CD14-positive monocyte (primary cell): Measurements from ENCODE around the gene B4GALT4. TPM values are rescaled to one million over a fixed set of nuclear protein-coding genes. Genes with fewer than 3 reads are reported as not detected.

Source experiments
- DNase-seq, 3 donors: peaks; one replicate each; pipeline ENCODE4 v3.0.0-alpha.2; 2011 to 2022
- H2AFZ ChIP-seq: 2 replicates; pipeline ENCODE4 v1.6.0; 2012; ENCODE audit warnings: mild to moderate bottlenecking, low read depth, low read length, inconsistent platforms; ENCODE audit not compliant: insufficient read depth, poor library complexity, severe bottlenecking
- H3K27ac ChIP-seq, 2 donors: 1 replicate in 1 of 2; 2 replicates in 1 of 2; pipeline ENCODE4 v1.5.1; 2012 to 2013; ENCODE audit warnings: low read length in 2 of 2, control low read depth in 1 of 2, inconsistent platforms in 1 of 2, low read depth in 1 of 2, mild to moderate bottlenecking in 1 of 2
- H3K27me3 ChIP-seq, 2 donors: one replicate each; pipeline versions ENCODE4 v1.6.0 to v1.6.1; 2011 to 2013; ENCODE audit warnings: low read length in 2 of 2; ENCODE audit not compliant: control insufficient read depth in 2 of 2, insufficient read depth in 2 of 2
- H3K36me3 ChIP-seq, 2 donors: replicated peaks in 1 of 2; 1 replicate in 1 of 2; 2 replicates in 1 of 2; pipeline versions ENCODE4 v1.5.1 to v1.6.1; 2012 to 2013; ENCODE audit warnings: low read length in 2 of 2, control low read depth in 1 of 2, inconsistent platforms in 1 of 2, mild to moderate bottlenecking in 1 of 2; ENCODE audit not compliant: insufficient read depth in 2 of 2, control insufficient read depth in 1 of 2
- H3K4me1 ChIP-seq, 2 donors: 1 replicate in 1 of 2; 2 replicates in 1 of 2; pipeline versions ENCODE4 v1.5.1 to v1.6.1; 2012 to 2013; ENCODE audit warnings: low read length in 2 of 2, control low read depth in 1 of 2, inconsistent platforms in 1 of 2, mild to moderate bottlenecking in 1 of 2, moderate library complexity in 1 of 2; ENCODE audit not compliant: insufficient read depth in 2 of 2, control insufficient read depth in 1 of 2
- H3K4me2 ChIP-seq: replicated peaks from 2 replicates; pipeline ENCODE3; 2012; ENCODE audit warnings: low read length, moderate library complexity, mild to moderate bottlenecking; ENCODE audit not compliant: poor library complexity, severe bottlenecking; ENCODE audit errors: extremely low read depth
- H3K4me3 ChIP-seq, 3 experiments: fragments of 200-600 bp in 1 of 3; sonication (generic) in 1 of 3; replicated peaks in 1 of 3; 1 replicate in 2 of 3; 2 replicates in 1 of 3; pipeline ENCODE4 v1.5.1; 2011 to 2013; ENCODE audit warnings: low read length in 3 of 3, mild to moderate bottlenecking in 3 of 3, control low read depth in 2 of 3, low read depth in 2 of 3, inconsistent platforms in 1 of 3, moderate library complexity in 1 of 3
- H3K79me2 ChIP-seq: 2 replicates; pipeline ENCODE4 v1.6.0; 2012; ENCODE audit warnings: mild to moderate bottlenecking, control low read depth, inconsistent platforms, low read length, moderate library complexity; ENCODE audit not compliant: insufficient read depth
- H3K9ac ChIP-seq: 2 replicates; pipeline ENCODE4 v1.6.0; 2017; ENCODE audit warnings: low read length, mild to moderate bottlenecking; ENCODE audit not compliant: insufficient read depth, poor library complexity, severe bottlenecking
- H3K9me3 ChIP-seq, 2 donors: replicated peaks in 1 of 2; 1 replicate in 1 of 2; 2 replicates in 1 of 2; pipeline versions ENCODE4 v1.5.1 to v1.6.1; 2012 to 2013; ENCODE audit warnings: low read length in 2 of 2, control low read depth in 1 of 2; ENCODE audit not compliant: control insufficient read depth in 1 of 2, insufficient read depth in 1 of 2
- H4K20me1 ChIP-seq: 2 replicates; pipeline ENCODE4 v1.6.0; 2012; ENCODE audit warnings: mild to moderate bottlenecking, low read length, control low read depth, moderate library complexity; ENCODE audit not compliant: insufficient read depth
- H3K27ac Mint-ChIP-seq, 7 donors: one replicate each; pipeline ENCODE4 v1.8.0; 2020; ENCODE audit warnings: mild to moderate bottlenecking in 7 of 7, mixed read lengths in 7 of 7, moderate library complexity in 6 of 7, inconsistent platforms in 2 of 7
- H3K27me3 Mint-ChIP-seq, 3 donors: one replicate each; pipeline ENCODE4 v1.8.0; 2021 to 2022; ENCODE audit warnings: low read depth in 3 of 3, mild to moderate bottlenecking in 3 of 3, mixed read lengths in 3 of 3, moderate library complexity in 3 of 3, inconsistent platforms in 1 of 3
- H3K36me3 Mint-ChIP-seq, 2 donors: one replicate each; pipeline ENCODE4 v1.8.0; 2020; ENCODE audit warnings: mixed read lengths in 2 of 2, inconsistent platforms in 1 of 2, mild to moderate bottlenecking in 1 of 2
- H3K4me1 Mint-ChIP-seq: one replicate; pipeline ENCODE4 v1.8.0; 2020; ENCODE audit warnings: mild to moderate bottlenecking, mixed read lengths
- H3K4me3 Mint-ChIP-seq, 2 donors: one replicate each; pipeline ENCODE4 v1.8.0; 2020; ENCODE audit warnings: mild to moderate bottlenecking in 2 of 2, mixed read lengths in 2 of 2, moderate library complexity in 1 of 2
- H3K9me3 Mint-ChIP-seq, 7 donors: one replicate each; pipeline ENCODE4 v1.8.0; 2020 to 2022; ENCODE audit warnings: mixed read lengths in 7 of 7, mild to moderate bottlenecking in 6 of 7, moderate library complexity in 6 of 7, inconsistent platforms in 2 of 7
- CTCF ChIP-seq: fragments of 200-600 bp; IDR thresholded peaks from one replicate; pipeline ENCODE4 v1.8.0; 2022; ENCODE audit warnings: antibody characterized with exemption, mild to moderate bottlenecking
- whole genome bisulfite sequencing: methylation state at CpG from one replicate; pipeline ENCODE4 v1.1.5; 2013; ENCODE audit warnings: missing lambda C conversion rate; ENCODE audit not compliant: insufficient coverage; 5-methylcytosine and 5-hydroxymethylcytosine counted together
- intact Hi-C, 2 donors: fragments of 100-400 bp; cut with micrococcal nuclease; formaldehyde crosslinking; loops; one replicate each; pipeline versions ENCODE4 v1.15.0 to v1.15.1; 2023
- polyA plus RNA-seq, 3 donors: library from polyadenylated mRNA; depleted of rRNA in 1 of 3; unstranded in 2 of 3; stranded (reverse) in 1 of 3; fragments of 300-500 nt in 2 of 3; fragments of >200 nt in 1 of 3; fragmentation: Illumina TruSeq in 2 of 3; gene quantifications; 1 replicate in 2 of 3; 2 replicates in 1 of 3; pipeline ENCODE4 v1.2.3, GENCODE V29; 2012 to 2021

Gene B4GALT4
- polyA plus RNA-seq, 3 donors, result 5.8 to 7.4 (median 5.8) TPM

GRCh38 chr3:119187266-119187665 lies 53.4 kb downstream of the B4GALT4 start:
- Histone ChIP-seq H3K4me1 (no peaks in the 10 kb centered on the region), H3K27ac (no peak overlapping the region), H3K4me3 (no peak overlapping the region), H3K9ac (no peak overlapping the region), H3K9me3 (no peaks in the 10 kb centered on the region), H2AFZ (no peak overlapping the region), H3K27me3 (no peaks in the 10 kb centered on the region), H4K20me1 (no peaks in the 10 kb centered on the region), H3K36me3 (no peaks in the 10 kb centered on the region), H3K4me2 (no peak overlapping the region), H3K79me2 (no peaks in the 10 kb centered on the region)
- Mint-ChIP-seq H3K9me3 (peaks cover 0 to 2% (median 0%) of the 10 kb centered on the region in 7 donors), H3K4me1 (no peaks in the 10 kb centered on the region), H3K27me3 (peaks cover 2 to 6% (median 4%) of the 10 kb centered on the region in 3 donors), H3K36me3 (no peaks in the 10 kb centered on the region), H3K27ac (no peak overlapping the region), H3K4me3 (no peak overlapping the region)
- no peak for TF ChIP-seq CTCF
- DNase-seq, result no peak
- intact Hi-C loops, result no loop called here

DNA sequence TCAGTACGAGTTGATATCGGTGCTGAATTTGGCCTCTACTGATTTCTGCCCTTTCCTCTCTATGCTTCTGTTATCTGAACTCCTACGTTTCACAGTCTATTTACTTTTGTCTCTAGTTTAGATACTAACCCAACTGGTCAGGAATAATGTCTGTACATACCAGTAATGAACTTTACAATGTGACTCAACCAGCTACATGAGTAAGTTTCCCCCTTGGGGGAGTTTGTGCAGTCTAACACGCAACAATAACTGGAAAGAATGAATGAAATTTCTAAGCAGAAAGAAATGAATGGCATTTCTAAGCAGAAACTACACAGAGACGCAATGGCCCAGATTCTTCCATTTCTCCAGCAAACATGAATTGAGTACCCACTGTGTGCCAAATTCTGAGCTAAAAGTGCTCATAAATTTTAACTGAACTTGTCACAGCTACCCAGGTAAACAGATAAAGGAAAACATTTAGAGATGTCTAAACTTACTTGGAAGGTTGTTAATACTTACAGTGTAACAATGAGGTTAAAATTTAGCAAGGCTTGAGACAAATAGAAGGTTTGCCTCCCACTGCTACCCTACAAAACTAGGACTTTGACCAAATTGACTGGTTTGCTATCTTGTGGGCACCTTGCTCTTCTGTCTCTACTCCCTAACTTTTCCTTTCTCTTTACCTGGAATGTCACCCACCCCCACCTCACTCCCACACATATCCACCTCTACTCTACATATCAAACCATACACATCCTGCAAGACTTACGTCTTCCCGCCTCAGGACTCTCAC lies 55.7 kb downstream of the B4GALT4 start:
- no peak overlapping the region for H3K9ac ChIP-seq
- no peaks in the 10 kb centered on the region for H3K4me1 ChIP-seq
- H3K36me3 ChIP-seq, result no peaks in the 10 kb centered on the region
- Mint-ChIP-seq H3K27ac (no peak overlapping the region), H3K4me1 (no peaks in the 10 kb centered on the region), H3K4me3 (no peak overlapping the region), H3K9me3 (peaks cover 0 to 2% (median 0%) of the 10 kb centered on the region in 7 donors), H3K36me3 (no peaks in the 10 kb centered on the region), H3K27me3 (peaks cover 2 to 4% (median 3%) of the 10 kb centered on the region in 3 donors)
- no peak overlapping the region for H3K27ac ChIP-seq
- no peaks in the 10 kb centered on the region for H3K9me3 ChIP-seq
- H4K20me1 ChIP-seq, result no peaks in the 10 kb centered on the region
- TF ChIP-seq CTCF, result no peak
- H2AFZ ChIP-seq, result no peak overlapping the region
- intact Hi-C loops, result no loop called here
- no peaks in the 10 kb centered on the region for H3K27me3 ChIP-seq
- no peak overlapping the region for H3K4me3 ChIP-seq
- WGBS, result 94% methylated on average over 2 of the region's 7 CpGs
- H3K4me2 ChIP-seq, result no peak overlapping the region
- no peaks in the 10 kb centered on the region for H3K79me2 ChIP-seq
- DNase-seq, result no peak
